HG03280 (cell line): ENCODE results near the gene SPOCK3.
A peak's percentile ranks its signal among the peaks of the same experiment; 100 is the strongest.
"Not testable (repeated sequence)": the region's sequence is repeated elsewhere in the genome, so short reads cannot be mapped to it uniquely, and the experiment has no call there.

ENCODE experiments used
- ATAC-seq: cut with Tn5 transposase; IDR thresholded peaks from one replicate; pipeline ENCODE4 v1.9.1; 2021; ENCODE audit warnings: mild to moderate bottlenecking, moderate library complexity; ENCODE audit not compliant: unreplicated experiment

The SPOCK3 gene

DNA sequence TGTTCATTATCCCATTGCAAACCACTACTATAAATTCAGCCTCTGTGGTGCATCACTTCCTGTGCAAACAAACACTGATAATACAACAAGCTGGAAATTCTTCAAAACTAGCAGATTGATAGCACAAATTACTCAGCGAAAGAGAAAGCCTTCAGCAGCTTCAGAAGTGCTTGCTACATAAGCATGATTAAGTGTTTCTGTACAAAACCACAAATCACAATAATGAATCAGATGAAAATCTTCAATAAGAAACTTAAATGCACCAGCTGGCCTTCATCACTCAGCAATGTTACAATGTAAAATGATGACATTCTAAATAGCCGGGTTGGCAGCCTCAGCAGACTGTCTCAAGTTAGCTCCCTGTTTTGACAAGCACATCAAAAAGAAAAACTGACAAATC, 262.2 kb downstream of the SPOCK3 start:
- peak; percentile 54 for ATAC-seq

GRCh38 chr4:166968219-166968618, 266.1 kb downstream of the SPOCK3 start:
- not testable (repeated sequence) for ATAC-seq

- ATAC-seq = no peak
These were observed 268.7 kb downstream of the SPOCK3 start for GRCh38 chr4:166965562-166965961.

GRCh38 chr4:166957451-166957850, 276.8 kb downstream of the SPOCK3 start:
- ATAC-seq = no peak

GRCh38 chr4:166956484-166956883, 277.8 kb downstream of the SPOCK3 start:
- no peak for ATAC-seq

DNA sequence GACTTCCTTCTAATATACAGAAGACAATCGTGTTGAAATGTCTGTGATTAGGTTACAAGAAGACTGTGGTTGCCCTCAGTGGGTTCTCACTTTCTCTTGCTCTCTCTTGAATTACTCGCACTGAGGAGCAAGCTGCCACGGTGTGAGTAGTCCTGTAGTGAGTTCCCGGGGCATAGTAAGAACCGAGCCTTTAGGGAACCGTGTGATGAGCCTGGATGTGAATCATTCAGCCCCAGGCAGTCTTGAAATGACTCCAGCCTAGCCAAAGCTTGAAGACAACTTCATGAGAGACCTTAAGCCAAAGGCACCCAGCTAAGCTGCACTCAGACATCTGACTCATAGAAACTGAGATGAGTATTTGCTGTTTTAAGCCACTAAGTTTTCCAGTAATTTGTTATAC, 292.7 kb downstream of the SPOCK3 start:
- peak; percentile 58 for ATAC-seq

DNA sequence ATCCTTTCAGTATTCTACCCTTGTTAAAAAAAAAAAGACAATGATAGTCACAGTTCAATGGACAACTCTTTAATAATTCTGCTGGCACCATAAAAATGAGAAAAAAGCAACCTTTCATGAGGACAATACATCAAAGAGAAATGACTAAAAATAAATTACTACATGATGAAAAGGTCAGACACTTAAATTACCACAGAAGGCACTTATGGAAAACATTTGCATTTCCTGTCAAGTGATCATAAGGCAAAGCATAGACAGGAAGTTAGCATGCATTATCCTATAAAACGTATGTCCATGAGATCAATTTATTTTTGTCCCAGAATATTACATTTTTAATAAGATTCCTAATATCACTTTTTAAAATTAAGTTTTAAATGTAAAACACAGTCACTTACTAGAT, 303.8 kb downstream of the SPOCK3 start:
- ATAC-seq = no peak

DNA sequence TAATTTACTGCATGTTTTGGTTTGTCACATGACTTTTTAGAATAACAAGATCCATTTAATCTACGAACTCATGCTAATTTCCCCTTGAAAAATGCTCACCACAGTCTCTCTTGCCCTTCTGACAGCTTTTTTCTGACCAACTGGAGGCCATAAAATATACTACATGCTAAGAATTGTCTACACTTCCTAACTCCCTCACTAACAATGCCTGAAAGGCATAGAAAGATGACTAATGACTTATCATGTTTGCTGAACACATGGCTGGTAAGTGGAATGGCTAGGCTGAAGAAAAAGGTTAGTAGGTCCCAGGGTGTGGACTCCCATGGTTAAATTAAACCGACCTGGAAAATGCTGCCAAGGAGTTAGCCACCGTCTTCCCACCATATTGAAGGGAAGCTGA, 309.9 kb downstream of the SPOCK3 start:
- ATAC-seq = no peak

DNA sequence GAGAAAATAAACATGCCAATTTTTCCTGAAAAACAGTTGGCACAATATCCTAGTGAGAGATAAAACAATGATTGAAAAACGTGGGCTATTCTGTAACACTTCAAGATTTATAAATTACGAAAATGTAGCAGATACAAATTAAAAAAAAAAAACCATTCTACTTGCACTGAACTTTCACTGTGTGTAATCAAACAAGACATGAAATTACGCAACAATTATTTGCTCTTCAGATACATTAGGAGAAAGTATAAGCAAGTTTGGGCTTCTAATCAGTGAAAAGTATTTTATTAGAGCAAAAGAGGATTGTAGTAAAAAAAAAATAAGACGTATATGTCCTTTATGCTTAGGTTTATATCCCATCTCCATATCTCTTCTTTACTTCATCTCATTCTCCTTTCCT, 320.4 kb downstream of the SPOCK3 start:
- no peak for ATAC-seq

DNA sequence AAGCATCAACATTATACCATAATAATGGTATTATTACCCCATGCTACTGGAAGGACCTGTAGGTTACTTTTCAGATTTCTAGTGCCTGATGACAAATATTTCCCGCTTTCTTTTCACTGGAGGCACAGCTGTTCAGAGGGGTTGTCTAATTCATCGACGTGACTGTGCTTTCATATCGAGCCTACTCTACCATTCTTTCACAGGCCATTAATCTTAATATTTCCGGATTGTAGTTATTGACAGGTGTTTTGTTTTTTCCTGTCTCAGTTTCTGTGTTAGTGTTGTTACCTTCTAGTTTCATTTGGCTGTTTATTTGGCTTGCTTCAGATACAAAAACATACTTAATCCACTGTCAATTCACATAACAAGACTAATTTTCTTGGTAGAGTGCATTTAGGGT, 330.9 kb downstream of the SPOCK3 start:
- ATAC-seq = peak; percentile 64

- no peak for ATAC-seq
These were observed 331.4 kb downstream of the SPOCK3 start for GRCh38 chr4:166902941-166903340.

DNA sequence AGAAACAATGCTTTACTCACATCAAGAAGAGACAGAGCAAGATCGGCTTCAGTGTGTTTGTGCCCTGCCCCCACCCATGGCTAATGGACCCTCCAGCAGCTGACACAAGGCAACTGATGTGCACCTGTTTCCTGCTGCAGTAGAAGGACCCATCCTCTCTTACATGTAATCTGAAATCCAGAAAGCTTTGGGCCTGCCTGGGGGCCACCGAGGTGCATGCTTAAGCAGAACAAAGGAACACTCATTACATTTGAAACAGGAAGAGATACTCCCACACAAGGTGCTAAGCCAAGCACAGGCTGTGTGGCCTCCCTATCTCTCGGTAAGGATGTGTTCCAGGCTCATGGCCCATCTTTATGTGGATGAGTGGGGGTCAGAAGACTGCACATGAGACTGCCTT, 338.0 kb downstream of the SPOCK3 start:
- peak; percentile 56 for ATAC-seq

DNA sequence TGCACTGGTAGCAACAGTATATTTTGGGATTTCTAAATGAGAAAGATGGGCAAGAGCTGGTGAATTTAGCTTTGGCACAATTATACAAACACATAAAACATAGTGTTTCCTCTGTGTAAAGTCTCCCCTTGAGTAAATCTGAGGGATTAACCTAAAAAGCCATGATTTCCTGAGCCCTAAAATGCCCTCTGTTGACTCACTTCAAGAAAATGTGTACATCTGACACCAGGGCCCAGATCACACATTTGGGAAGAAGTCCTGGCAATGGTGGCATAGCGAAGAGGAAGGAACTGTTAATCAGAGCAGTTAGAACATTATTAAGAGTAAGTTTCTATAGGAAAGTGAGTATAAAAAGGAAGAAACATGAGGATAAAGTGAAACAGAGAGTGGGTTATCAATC, 338.5 kb downstream of the SPOCK3 start:
- no peak for ATAC-seq

DNA sequence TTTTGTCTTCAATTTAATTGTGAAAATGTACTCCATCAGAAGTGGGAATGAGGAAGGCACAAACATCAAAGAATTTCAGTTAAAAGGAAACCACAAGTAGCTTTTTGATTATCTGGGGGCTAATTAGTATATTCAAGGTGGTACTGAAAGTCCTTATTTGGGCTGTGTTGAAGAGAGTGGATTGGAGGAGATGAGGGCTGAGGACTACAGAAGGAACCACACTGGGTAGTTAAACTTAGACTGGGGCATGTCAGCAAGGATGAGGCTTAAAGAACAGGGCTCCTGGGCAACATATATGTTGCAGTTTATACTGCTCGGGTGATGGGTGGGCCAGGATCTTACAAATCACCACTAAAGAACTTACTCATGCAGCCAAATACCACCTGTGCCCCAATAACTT, 346.8 kb downstream of the SPOCK3 start:
- ATAC-seq = no peak

GRCh38 chr4:166886718-166887117, 347.6 kb downstream of the SPOCK3 start:
- ATAC-seq = no peak

DNA sequence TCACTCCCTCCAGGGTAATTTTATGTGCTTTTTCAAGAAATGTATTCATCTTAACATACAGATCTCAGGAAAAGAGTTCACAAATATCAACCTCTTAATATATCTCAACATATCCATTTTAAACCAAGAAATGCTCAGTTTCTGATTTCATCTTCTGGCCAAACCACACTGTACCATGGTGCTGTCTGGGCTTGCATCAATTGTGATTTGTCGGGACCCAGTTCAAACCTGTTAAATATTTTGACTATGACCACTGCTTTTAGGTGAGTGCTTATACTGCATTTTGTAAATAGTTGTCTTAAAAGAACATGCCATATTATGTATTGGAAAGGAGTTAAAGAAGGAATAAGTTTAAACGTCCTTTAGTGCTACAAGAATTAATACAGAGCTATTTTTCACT, 352.1 kb downstream of the SPOCK3 start:
- ATAC-seq = no peak

DNA sequence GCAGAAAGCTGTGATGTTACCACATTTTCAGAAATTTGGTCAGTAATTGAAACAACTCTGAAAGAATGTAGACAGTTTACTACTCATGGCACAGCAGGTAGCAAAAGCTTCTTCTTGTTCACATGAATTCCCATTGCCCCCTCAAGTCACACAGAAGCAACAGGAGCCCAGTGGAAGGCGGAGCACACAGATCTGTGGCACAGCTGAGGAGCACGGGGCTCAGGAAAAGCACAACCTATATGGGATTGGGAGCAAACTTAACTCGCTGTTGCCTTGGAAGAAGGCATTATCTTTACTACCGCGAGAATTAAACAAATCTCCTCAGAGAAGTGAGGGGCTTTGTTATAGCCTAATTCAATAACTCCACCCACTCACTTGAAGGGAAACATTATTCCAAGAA, 358.5 kb downstream of the SPOCK3 start:
- no peak for ATAC-seq

- no peak for ATAC-seq
These were observed 372.3 kb downstream of the SPOCK3 start for GRCh38 chr4:166862032-166862431.

DNA sequence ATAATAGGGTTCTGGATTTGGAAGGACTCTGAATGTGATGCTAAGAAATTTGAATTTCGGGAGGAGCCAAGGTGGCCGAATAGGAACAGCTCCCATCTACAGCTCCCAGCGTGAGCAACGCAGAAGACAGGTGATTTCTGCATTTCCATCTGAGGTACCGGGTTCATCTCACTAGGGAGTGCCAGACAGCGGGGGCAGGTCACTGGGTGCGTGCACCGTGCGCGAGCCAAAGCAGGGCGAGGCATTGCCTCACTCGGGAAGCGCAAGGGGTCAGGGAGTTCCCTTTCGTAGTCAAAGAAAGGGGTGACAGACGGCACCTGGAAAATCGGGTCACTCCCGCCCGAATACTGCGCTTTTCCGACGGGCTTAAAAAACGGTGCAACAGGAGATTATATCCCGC, 383.9 kb downstream of the SPOCK3 start:
- not testable (repeated sequence) for ATAC-seq

DNA sequence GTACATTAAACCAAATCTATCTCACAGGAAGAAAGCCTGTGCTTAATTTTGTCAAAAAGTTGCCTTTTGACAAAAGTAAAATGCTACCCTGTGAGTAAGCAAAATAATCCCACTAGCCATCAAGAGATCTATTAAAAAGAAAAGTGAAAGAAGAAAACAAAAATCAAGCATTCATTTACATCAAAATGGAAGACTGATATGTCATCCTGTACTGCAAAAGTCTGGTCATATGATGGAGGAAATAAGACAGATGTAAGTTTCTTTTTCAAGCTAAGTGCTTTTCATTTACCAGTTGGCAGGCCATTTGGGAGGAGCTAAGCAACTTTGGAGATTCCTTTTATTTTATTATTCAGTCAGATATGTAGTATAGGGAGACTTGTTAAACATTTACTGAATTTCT, 387.4 kb downstream of the SPOCK3 start:
- peak; percentile 47 for ATAC-seq

- no peak for ATAC-seq
These were observed 391.5 kb downstream of the SPOCK3 start for GRCh38 chr4:166842795-166843261.

- peak; percentile 61 for ATAC-seq
These were observed 394.6 kb downstream of the SPOCK3 start for GRCh38 chr4:166839615-166840251.

DNA sequence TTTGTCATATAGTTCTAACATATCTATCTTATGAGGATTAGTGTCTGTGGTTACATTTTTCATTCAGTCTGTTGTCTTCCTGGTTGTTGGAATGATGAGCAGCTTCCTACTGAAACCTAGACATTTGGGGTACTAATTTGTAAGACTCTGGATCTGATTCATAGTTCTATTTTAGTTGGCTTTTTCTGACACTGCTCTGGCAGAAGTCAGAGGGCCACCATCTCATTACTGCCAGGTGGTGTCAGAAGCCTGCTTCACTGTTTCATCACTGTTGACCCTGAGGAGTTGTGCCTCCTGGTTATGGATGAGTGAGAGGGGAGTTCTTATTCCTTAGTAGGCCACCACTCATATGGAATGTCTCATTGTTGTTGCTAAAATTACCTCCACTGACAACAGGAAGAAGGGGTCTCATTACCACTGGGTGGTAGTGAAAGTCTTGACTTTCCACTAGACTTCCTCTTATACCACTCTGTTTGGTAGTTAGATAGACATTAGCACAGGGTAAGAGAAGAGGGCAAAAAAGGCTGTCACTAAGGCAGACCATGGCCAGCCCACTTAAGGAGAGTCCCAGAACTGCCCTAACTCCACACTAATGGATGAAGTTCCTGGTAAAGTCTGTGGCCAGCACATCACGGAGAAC, 395.2 kb downstream of the SPOCK3 start:
- ATAC-seq = peak; percentile 67
